K562 (cell line): Measurements from ENCODE around the gene SIRT4. TPM values are rescaled to one million over a fixed set of nuclear protein-coding genes. Genes with fewer than 3 reads are reported as not detected.

Experiments
- ADNP ChIP-seq: fragments of 200-800 bp; sonication (Bioruptor generic); IDR thresholded peaks from 2 replicates; pipeline ENCODE4 v1.6.1; 2016; ENCODE audit warnings: missing genetic modification characterization, missing compliant biosample characterization
- DNMT1 ChIP-seq: fragments of 450-650 bp; IDR thresholded peaks from 2 replicates; pipeline ENCODE4 v1.6.1; 2016; ENCODE audit warnings: antibody characterized with exemption, mild to moderate bottlenecking
- HDAC1 ChIP-seq, 2 experiments: fragments of 450-650 bp; IDR thresholded peaks; 2 replicates each; pipeline ENCODE4 v1.6.1; 2016 to 2017; ENCODE audit warnings: inconsistent platforms in 1 of 2, mild to moderate bottlenecking in 1 of 2, moderate library complexity in 1 of 2
- KDM1A ChIP-seq, 2 experiments: fragments of 450-650 bp; IDR thresholded peaks; 2 replicates each; pipeline ENCODE4 v1.6.1; 2016; ENCODE audit warnings: mild to moderate bottlenecking in 2 of 2
- MTA2 ChIP-seq: fragments of 450-650 bp; IDR thresholded peaks from 2 replicates; pipeline ENCODE4 v1.6.1; 2016; ENCODE audit warnings: low read depth
- PYGO2 ChIP-seq: fragments of 450-650 bp; IDR thresholded peaks from 2 replicates; pipeline ENCODE4 v1.6.1; 2016; ENCODE audit warnings: mild to moderate bottlenecking, missing genetic modification characterization, moderate library complexity, missing compliant biosample characterization
- SMAD4 ChIP-seq: fragments of 250-450 bp; sonication (Bioruptor Pico); conservative IDR thresholded peaks from 2 replicates; pipeline ENCODE4 v1.8.0; 2021; ENCODE audit warnings: inconsistent platforms, mild to moderate bottlenecking, moderate library complexity
- SMC3 ChIP-seq: conservative IDR thresholded peaks from 2 replicates; pipeline ENCODE4 v1.6.1; 2011; ENCODE audit warnings: low read depth, low read length, improper control_type of control experiment; ENCODE audit not compliant: insufficient read depth
- SP2 ChIP-seq: IDR thresholded peaks from 2 replicates; pipeline ENCODE4 v1.6.1; 2011; ENCODE audit warnings: mild to moderate bottlenecking, low read depth, low read length, moderate library complexity; ENCODE audit not compliant: poor library complexity, severe bottlenecking; ENCODE audit errors: extremely low read depth
- TAL1 ChIP-seq: fragments of 450-650 bp; IDR thresholded peaks from 2 replicates; pipeline ENCODE4 v1.6.1; 2016; ENCODE audit warnings: mild to moderate bottlenecking
- YY1 ChIP-seq, 3 experiments: IDR thresholded peaks; 2 replicates each; pipeline ENCODE4 v1.6.1; 2011; ENCODE audit warnings: low read length in 2 of 3, mild to moderate bottlenecking in 2 of 3, moderate library complexity in 2 of 3, borderline replicate concordance in 1 of 3, control low read depth in 1 of 3, low read depth in 1 of 3; ENCODE audit not compliant: insufficient read depth in 3 of 3, insufficient replicate concordance in 2 of 3, control insufficient read depth in 1 of 3, insufficient read length in 1 of 3; ENCODE audit errors: extremely low read depth in 1 of 3
- ZFP36 ChIP-seq: fragments of 150-350 bp; IDR thresholded peaks from 2 replicates; pipeline ENCODE4 v1.6.1; 2018; ENCODE audit warnings: low read length, low read depth; ENCODE audit not compliant: partially characterized antibody
- ZNF408 ChIP-seq: fragments of 250-450 bp; sonication (Bioruptor Pico); IDR thresholded peaks from 2 replicates; pipeline ENCODE4 v1.4.0; 2020; ENCODE audit warnings: low read depth, mild to moderate bottlenecking, moderate library complexity
- polyA plus RNA-seq, 8 experiments: library from polyadenylated mRNA; depleted of rRNA in 4 of 8; stranded (reverse) in 5 of 8; unstranded in 3 of 8; fragments of >200 nt; fragmentation: Nextera tagmentation in 2 of 8; fragmentation: Illumina TruSeq in 1 of 8; extraction: Ambion mirVana in 2 of 8; extraction: Trizol in 1 of 8; gene quantifications; 2 replicates each; pipeline versions ENCODE4 v1.2.1 to v1.2.3, GENCODE V29; 2011 to 2014; ENCODE audit warnings: inconsistent platforms in 1 of 8, missing spikeins in 1 of 8
- total RNA-seq, 7 experiments: library from RNA; depleted of rRNA in 6 of 7; stranded (reverse); fragments of >200 nt in 6 of 7; fragmentation: Illumina TruSeq in 2 of 7; extraction: Trizol in 2 of 7; gene quantifications; 2 replicates each; pipeline versions ENCODE4 v1.2.1 to v1.2.3, GENCODE V29; 2011 to 2021; ENCODE audit warnings: low replicate concordance in 1 of 7
- TF ChIP-seq, protein P1 (sequence below): IDR thresholded peaks from 3 replicates; pipeline ENCODE4 v1.6.1; 2011; ENCODE audit warnings: borderline replicate concordance, mild to moderate bottlenecking, moderate library complexity; ENCODE audit not compliant: insufficient read length; ENCODE audit errors: extremely low read depth
- TF ChIP-seq, protein P2 (sequence below), 2 experiments: fragments of 450-650 bp; IDR thresholded peaks; 2 replicates each; pipeline ENCODE4 v1.6.1; 2018; ENCODE audit warnings: mild to moderate bottlenecking in 2 of 2, low read depth in 1 of 2; ENCODE audit not compliant: partially characterized antibody in 2 of 2
- TF ChIP-seq, protein P3 (sequence below): fragments of 250-450 bp; sonication (Bioruptor Pico); IDR thresholded peaks from 2 replicates; pipeline ENCODE4 v1.8.0; 2021; ENCODE audit warnings: mild to moderate bottlenecking, moderate library complexity
- TF ChIP-seq, protein P4 (sequence below): fragments of 250-450 bp; sonication (Bioruptor Pico); IDR thresholded peaks from 2 replicates; pipeline ENCODE4 v1.9.0; 2021; ENCODE audit warnings: mild to moderate bottlenecking

SIRT4 gene
- total and polyA plus RNA-seq, 9 of the 15 experiments (the other 6 are each of a cell fraction or from before 2014, with no cell fraction given) = 0.86 to 5.2 (median 2.4) TPM

GRCh38 chr12:120301962-120302815 is at the start of gene SIRT4 (continued):
- TF ChIP-seq, protein P1, sequence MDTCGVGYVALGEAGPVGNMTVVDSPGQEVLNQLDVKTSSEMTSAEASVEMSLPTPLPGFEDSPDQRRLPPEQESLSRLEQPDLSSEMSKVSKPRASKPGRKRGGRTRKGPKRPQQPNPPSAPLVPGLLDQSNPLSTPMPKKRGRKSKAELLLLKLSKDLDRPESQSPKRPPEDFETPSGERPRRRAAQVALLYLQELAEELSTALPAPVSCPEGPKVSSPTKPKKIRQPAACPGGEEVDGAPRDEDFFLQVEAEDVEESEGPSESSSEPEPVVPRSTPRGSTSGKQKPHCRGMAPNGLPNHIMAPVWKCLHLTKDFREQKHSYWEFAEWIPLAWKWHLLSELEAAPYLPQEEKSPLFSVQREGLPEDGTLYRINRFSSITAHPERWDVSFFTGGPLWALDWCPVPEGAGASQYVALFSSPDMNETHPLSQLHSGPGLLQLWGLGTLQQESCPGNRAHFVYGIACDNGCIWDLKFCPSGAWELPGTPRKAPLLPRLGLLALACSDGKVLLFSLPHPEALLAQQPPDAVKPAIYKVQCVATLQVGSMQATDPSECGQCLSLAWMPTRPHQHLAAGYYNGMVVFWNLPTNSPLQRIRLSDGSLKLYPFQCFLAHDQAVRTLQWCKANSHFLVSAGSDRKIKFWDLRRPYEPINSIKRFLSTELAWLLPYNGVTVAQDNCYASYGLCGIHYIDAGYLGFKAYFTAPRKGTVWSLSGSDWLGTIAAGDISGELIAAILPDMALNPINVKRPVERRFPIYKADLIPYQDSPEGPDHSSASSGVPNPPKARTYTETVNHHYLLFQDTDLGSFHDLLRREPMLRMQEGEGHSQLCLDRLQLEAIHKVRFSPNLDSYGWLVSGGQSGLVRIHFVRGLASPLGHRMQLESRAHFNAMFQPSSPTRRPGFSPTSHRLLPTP = no peak
- TF ChIP-seq YY1 (IDR thresholded peaks at IDR 0.05; ENCODE audit: borderline replicate concordance in 1 of 3, control insufficient read depth in 1 of 3, extremely low read depth in 1 of 3, insufficient read depth in 3 of 3, insufficient read length in 1 of 3, insufficient replicate concordance in 2 of 3, low read depth in 1 of 3, low read length in 2 of 3) (peak in 2 of 3 experiments; percentile 35 to 52), ZNF408 (CRISPR knock-in tag) (no peak), ADNP (peak; percentile 55; the same call in 1 of the 2 replicates), KDM1A (IDR thresholded peaks at IDR 0.05) (no peak), SMAD4 (CRISPR knock-in tag) (0 out of 2 replicates have a peak, but pooled peaks have one; percentile 18), DNMT1 (no peak), ZFP36 (no peak), TAL1 (peak; percentile 36), HDAC1 (IDR thresholded peaks at IDR 0.05) (peak; percentile 54 to 95; a peak in 2 of 4 replicates), MTA2 (peak; percentile 25; the same call in 1 of the 2 replicates), SMC3 (0 out of 2 replicates have a peak, but pooled peaks have one; percentile 16), PYGO2 (tag) (no peak), SP2 (no peak)
- TF ChIP-seq, protein P2, sequence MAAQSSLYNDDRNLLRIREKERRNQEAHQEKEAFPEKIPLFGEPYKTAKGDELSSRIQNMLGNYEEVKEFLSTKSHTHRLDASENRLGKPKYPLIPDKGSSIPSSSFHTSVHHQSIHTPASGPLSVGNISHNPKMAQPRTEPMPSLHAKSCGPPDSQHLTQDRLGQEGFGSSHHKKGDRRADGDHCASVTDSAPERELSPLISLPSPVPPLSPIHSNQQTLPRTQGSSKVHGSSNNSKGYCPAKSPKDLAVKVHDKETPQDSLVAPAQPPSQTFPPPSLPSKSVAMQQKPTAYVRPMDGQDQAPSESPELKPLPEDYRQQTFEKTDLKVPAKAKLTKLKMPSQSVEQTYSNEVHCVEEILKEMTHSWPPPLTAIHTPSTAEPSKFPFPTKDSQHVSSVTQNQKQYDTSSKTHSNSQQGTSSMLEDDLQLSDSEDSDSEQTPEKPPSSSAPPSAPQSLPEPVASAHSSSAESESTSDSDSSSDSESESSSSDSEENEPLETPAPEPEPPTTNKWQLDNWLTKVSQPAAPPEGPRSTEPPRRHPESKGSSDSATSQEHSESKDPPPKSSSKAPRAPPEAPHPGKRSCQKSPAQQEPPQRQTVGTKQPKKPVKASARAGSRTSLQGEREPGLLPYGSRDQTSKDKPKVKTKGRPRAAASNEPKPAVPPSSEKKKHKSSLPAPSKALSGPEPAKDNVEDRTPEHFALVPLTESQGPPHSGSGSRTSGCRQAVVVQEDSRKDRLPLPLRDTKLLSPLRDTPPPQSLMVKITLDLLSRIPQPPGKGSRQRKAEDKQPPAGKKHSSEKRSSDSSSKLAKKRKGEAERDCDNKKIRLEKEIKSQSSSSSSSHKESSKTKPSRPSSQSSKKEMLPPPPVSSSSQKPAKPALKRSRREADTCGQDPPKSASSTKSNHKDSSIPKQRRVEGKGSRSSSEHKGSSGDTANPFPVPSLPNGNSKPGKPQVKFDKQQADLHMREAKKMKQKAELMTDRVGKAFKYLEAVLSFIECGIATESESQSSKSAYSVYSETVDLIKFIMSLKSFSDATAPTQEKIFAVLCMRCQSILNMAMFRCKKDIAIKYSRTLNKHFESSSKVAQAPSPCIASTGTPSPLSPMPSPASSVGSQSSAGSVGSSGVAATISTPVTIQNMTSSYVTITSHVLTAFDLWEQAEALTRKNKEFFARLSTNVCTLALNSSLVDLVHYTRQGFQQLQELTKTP (IDR thresholded peaks at IDR 0.05; ENCODE audit: low read depth in 1 of 2, partially characterized antibody in 2 of 2) = peak; percentile 73 to 96
- TF ChIP-seq, protein P3, sequence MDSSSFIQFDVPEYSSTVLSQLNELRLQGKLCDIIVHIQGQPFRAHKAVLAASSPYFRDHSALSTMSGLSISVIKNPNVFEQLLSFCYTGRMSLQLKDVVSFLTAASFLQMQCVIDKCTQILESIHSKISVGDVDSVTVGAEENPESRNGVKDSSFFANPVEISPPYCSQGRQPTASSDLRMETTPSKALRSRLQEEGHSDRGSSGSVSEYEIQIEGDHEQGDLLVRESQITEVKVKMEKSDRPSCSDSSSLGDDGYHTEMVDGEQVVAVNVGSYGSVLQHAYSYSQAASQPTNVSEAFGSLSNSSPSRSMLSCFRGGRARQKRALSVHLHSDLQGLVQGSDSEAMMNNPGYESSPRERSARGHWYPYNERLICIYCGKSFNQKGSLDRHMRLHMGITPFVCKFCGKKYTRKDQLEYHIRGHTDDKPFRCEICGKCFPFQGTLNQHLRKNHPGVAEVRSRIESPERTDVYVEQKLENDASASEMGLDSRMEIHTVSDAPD = no peak
- TF ChIP-seq, protein P4, sequence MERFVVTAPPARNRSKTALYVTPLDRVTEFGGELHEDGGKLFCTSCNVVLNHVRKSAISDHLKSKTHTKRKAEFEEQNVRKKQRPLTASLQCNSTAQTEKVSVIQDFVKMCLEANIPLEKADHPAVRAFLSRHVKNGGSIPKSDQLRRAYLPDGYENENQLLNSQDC (CRISPR knock-in tag) = no peak
